NCI-H524 (cell line): ENCODE measurements around the gene RIMBP2.
"Not testable (repeated sequence)": the region's sequence is repeated elsewhere in the genome, so short reads cannot be mapped to it uniquely, and the experiment has no call there.

Source experiments
- DNase-seq, 2 experiments: peaks; one replicate each; lab custom pipeline; 2025; lab: John Stamatoyannopoulos, UW

RIMBP2 gene

GRCh38 chr12:130596241-130596640 is 119.9 kb downstream of the RIMBP2 start:
- no peak for DNase-seq

- peak in 1 of 2 experiments; percentile 39 for DNase-seq
These were observed 120.5 kb downstream of the RIMBP2 start for GRCh38 chr12:130595566-130595965.

GRCh38 chr12:130593056-130593455 is 123.0 kb downstream of the RIMBP2 start:
- no peak for DNase-seq

GRCh38 chr12:130592641-130593040 is 123.5 kb downstream of the RIMBP2 start:
- DNase-seq = no peak

GRCh38 chr12:130591736-130592135 is 124.4 kb downstream of the RIMBP2 start:
- DNase-seq = peak; percentile 69 to 84

- DNase-seq = no peak
These were observed 125.4 kb downstream of the RIMBP2 start for GRCh38 chr12:130590685-130591084.

GRCh38 chr12:130589540-130590317 is 126.4 kb downstream of the RIMBP2 start:
- no peak for DNase-seq

GRCh38 chr12:130588696-130589539 is 127.2 kb downstream of the RIMBP2 start:
- no peak for DNase-seq

- DNase-seq = no peak
These were observed 128.1 kb downstream of the RIMBP2 start for GRCh38 chr12:130587966-130588365.

- DNase-seq = not testable (repeated sequence)
These were observed 131.6 kb downstream of the RIMBP2 start for GRCh38 chr12:130584475-130584874.

- DNase-seq = no peak
These were observed 132.3 kb downstream of the RIMBP2 start for GRCh38 chr12:130583800-130584199.

- DNase-seq = no peak
These were observed 132.8 kb downstream of the RIMBP2 start for GRCh38 chr12:130583317-130583716.

- no peak for DNase-seq
These were observed 133.8 kb downstream of the RIMBP2 start for GRCh38 chr12:130582286-130582685.

- no peak for DNase-seq
These were observed 134.3 kb downstream of the RIMBP2 start for GRCh38 chr12:130581782-130582181.

GRCh38 chr12:130579231-130579630 is 136.9 kb downstream of the RIMBP2 start:
- no peak for DNase-seq

GRCh38 chr12:130577351-130577750 is 138.7 kb downstream of the RIMBP2 start:
- peak; percentile 49 to 53 for DNase-seq

- peak; percentile 84 to 96 for DNase-seq
These were observed 139.7 kb downstream of the RIMBP2 start for GRCh38 chr12:130576371-130576816.

- no peak for DNase-seq
These were observed 141.7 kb downstream of the RIMBP2 start for GRCh38 chr12:130574402-130574801.

GRCh38 chr12:130573766-130574165 is 142.3 kb downstream of the RIMBP2 start:
- DNase-seq = peak in 1 of 2 experiments; percentile 49

GRCh38 chr12:130573235-130573634 is 142.9 kb downstream of the RIMBP2 start:
- no peak for DNase-seq

- DNase-seq = peak; percentile 17 to 71
These were observed 143.5 kb downstream of the RIMBP2 start for GRCh38 chr12:130572553-130572952.

- no peak for DNase-seq
These were observed 144.4 kb downstream of the RIMBP2 start for GRCh38 chr12:130571734-130572133.

GRCh38 chr12:130571089-130571488 is 145.0 kb downstream of the RIMBP2 start:
- DNase-seq = no peak
